Lower lobe of right lung (tissue), 2 donors: ENCODE measurements around the gene P3H3. TPM values are rescaled to one million over a fixed set of nuclear protein-coding genes. Genes with fewer than 3 reads are reported as not detected.
A peak's percentile ranks its signal among the peaks of the same experiment; 100 is the strongest.
"Not testable (repeated sequence)": the region's sequence is repeated elsewhere in the genome, so short reads cannot be mapped to it uniquely, and the experiment has no call there.

Experiments used
- ATAC-seq, 2 donors: fragments of 200-7000 bp; cut with Tn5 transposase; one replicate each; pipeline ENCODE4 v1.9.1; 2020 to 2022; ENCODE audit warnings: mild to moderate bottlenecking in 2 of 2, moderate library complexity in 2 of 2
- DNase-seq: peaks from one replicate; pipeline ENCODE4 v3.0.0-alpha.2; 2020
- H3K27ac ChIP-seq: fragments of 200-600 bp; one replicate; pipeline ENCODE4 v1.8.0; 2022
- H3K27me3 ChIP-seq: fragments of 200-600 bp; one replicate; pipeline ENCODE4 v1.8.0; 2022; ENCODE audit warnings: low read depth
- H3K36me3 ChIP-seq: fragments of 200-600 bp; one replicate; pipeline ENCODE4 v1.8.0; 2022; ENCODE audit warnings: mild to moderate bottlenecking
- H3K4me1 ChIP-seq: fragments of 200-600 bp; one replicate; pipeline ENCODE4 v1.8.0; 2022
- H3K4me3 ChIP-seq: fragments of 200-600 bp; one replicate; pipeline ENCODE4 v1.8.0; 2022; ENCODE audit warnings: mild to moderate bottlenecking
- H3K9me3 ChIP-seq: fragments of 200-600 bp; one replicate; pipeline ENCODE4 v1.8.0; 2022
- CTCF ChIP-seq: fragments of 200-600 bp; IDR thresholded peaks from one replicate; pipeline ENCODE4 v1.8.0; 2022; ENCODE audit warnings: antibody characterized with exemption, mild to moderate bottlenecking
- intact Hi-C: fragments of 100-400 bp; cut with DNase I; formaldehyde crosslinking; loops from one replicate; pipeline ENCODE4 v1.11.0; 2022
- total RNA-seq: library from RNA; stranded (reverse); fragmentation: NEBNext Ultra II Directional; extraction: Animal tissue kit (Norgen Biotek cat#: 25700); gene quantifications from one replicate; pipeline ENCODE4 v1.2.1, GENCODE V29; 2021
- donor health status: DM: no; HTN: yes; CAD: no; lungs with severe emphysema.

P3H3 gene
- total RNA-seq, 1 donor from 2014 or later, result 7.0 TPM

- Histone ChIP-seq H3K27me3 (no peaks in the 10 kb centered on the region), H3K27ac (no peak overlapping the region), H3K4me3 (no peak overlapping the region), H3K9me3 (no peaks in the 10 kb centered on the region), H3K4me1 (peaks cover 11% of the 10 kb centered on the region), H3K36me3 (peaks cover 73% of the 10 kb centered on the region)
- intact Hi-C loops, result no loop called here
- no peak for DNase-seq
- no peak for TF ChIP-seq CTCF
- no peak for ATAC-seq
Measured at GRCh38 chr12:6863586-6864321, 35.5 kb downstream of the P3H3 start.

- H3K9me3 ChIP-seq, DNase-seq, intact Hi-C loops, H3K27ac ChIP-seq, H3K27me3 ChIP-seq, ATAC-seq, H3K4me3 ChIP-seq: not testable (repeated sequence)
- Histone ChIP-seq H3K36me3 (peaks cover 72% of the 10 kb centered on the region), H3K4me1 (peaks cover 27% of the 10 kb centered on the region)
Measured at GRCh38 chr12:6865307-6865706, 37.1 kb downstream of the P3H3 start.

- ATAC-seq (no peak), DNase-seq (no peak)
- H3K27me3 ChIP-seq, result no peaks in the 10 kb centered on the region
- H3K4me1 ChIP-seq, result peaks cover 37% of the 10 kb centered on the region
- H3K4me3 ChIP-seq, result peak overlapping the region; percentile 98
- no peak for TF ChIP-seq CTCF
- intact Hi-C loops, result no loop called here
- H3K36me3 ChIP-seq, result peaks cover 72% of the 10 kb centered on the region
- no peaks in the 10 kb centered on the region for H3K9me3 ChIP-seq
- peak overlapping the region; percentile 98 for H3K27ac ChIP-seq
Measured at GRCh38 chr12:6866163-6866919, 38.1 kb downstream of the P3H3 start.

GRCh38 chr12:6866920-6867412, 38.8 kb downstream of the P3H3 start:
- Histone ChIP-seq H3K9me3 (no peaks in the 10 kb centered on the region), H3K27ac (peak overlapping the region; percentile 98), H3K4me1 (peaks cover 43% of the 10 kb centered on the region), H3K4me3 (peak overlapping the region; percentile 98), H3K36me3 (peaks cover 70% of the 10 kb centered on the region), H3K27me3 (no peaks in the 10 kb centered on the region)
- no peak for TF ChIP-seq CTCF
- peak; percentile 13 to 30 for ATAC-seq
- peak; percentile 91 for DNase-seq
- intact Hi-C loops, result no loop called here

- H3K27ac ChIP-seq, result peak within 1 kb of the TSS; percentile 98
- H3K27me3 ChIP-seq, result no peaks in the 10 kb centered on the region
- peaks cover 47% of the 10 kb centered on the region for H3K4me1 ChIP-seq
- DNase-seq (peak; percentile 76), ATAC-seq (peak; percentile 91 to 92)
- intact Hi-C loops, result no loop called here
- H3K36me3 ChIP-seq, result peaks cover 63% of the 10 kb centered on the region
- no peaks in the 10 kb centered on the region for H3K9me3 ChIP-seq
- peak; percentile 7 for TF ChIP-seq CTCF
- peak within 1 kb of the TSS; percentile 98 for H3K4me3 ChIP-seq
Measured at GRCh38 chr12:6867413-6868210, 39.4 kb downstream of the P3H3 start, which contains the start of gene TPI1. Gene TPI1 (plus strand): TSS chr12:6867531. CDS start chr12:6867567, 36 bp downstream.
